HepG2 (cell line): Measurements from ENCODE around the gene IQGAP2. TPM values are rescaled to one million over a fixed set of nuclear protein-coding genes. Genes with fewer than 3 reads are reported as not detected.
A peak's percentile ranks its signal among the peaks of the same experiment; 100 is the strongest.

Experiments
- ARNT2 ChIP-seq: sonication (generic); formaldehyde crosslinking; IDR thresholded peaks from 2 replicates; pipeline ENCODE4 v1.8.0; 2022; ENCODE audit warnings: mild to moderate bottlenecking, low read depth, missing genetic modification reagents, moderate library complexity
- BCL6 ChIP-seq: IDR thresholded peaks from 2 replicates; pipeline ENCODE4 v1.6.1; 2016; ENCODE audit warnings: missing genetic modification reagents, missing compliant biosample characterization
- CCAR2 ChIP-seq: fragments of 200-400 bp; formaldehyde crosslinking; optimal IDR thresholded peaks from 2 replicates; pipeline ENCODE3; 2018; ENCODE audit warnings: low read depth, mild to moderate bottlenecking, low read length, moderate library complexity
- DMTF1 ChIP-seq: sonication (generic); formaldehyde crosslinking; IDR thresholded peaks from 2 replicates; pipeline ENCODE4 v1.4.0; 2020; ENCODE audit warnings: mild to moderate bottlenecking, missing genetic modification reagents
- EEA1 ChIP-seq: sonication (generic); formaldehyde crosslinking; IDR thresholded peaks from 2 replicates; pipeline ENCODE4 v1.5.1; 2020; ENCODE audit warnings: mild to moderate bottlenecking, missing genetic modification reagents, borderline replicate concordance
- ELK4 ChIP-seq: sonication (generic); formaldehyde crosslinking; IDR thresholded peaks from 2 replicates; pipeline ENCODE4 v1.9.0; 2021; ENCODE audit warnings: missing genetic modification reagents, borderline replicate concordance
- HCFC1 ChIP-seq: fragments of 150-350 bp; IDR thresholded peaks from 2 replicates; pipeline ENCODE4 v1.6.1; 2014; ENCODE audit warnings: low read depth, low read length
- KLF13 ChIP-seq: sonication (generic); formaldehyde crosslinking; IDR thresholded peaks from 2 replicates; pipeline ENCODE4 v1.4.0; 2020; ENCODE audit warnings: mild to moderate bottlenecking, missing genetic modification reagents
- NAIF1 ChIP-seq: sonication (generic); formaldehyde crosslinking; IDR thresholded peaks from 2 replicates; pipeline ENCODE4 v1.5.0; 2020; ENCODE audit warnings: mild to moderate bottlenecking, missing genetic modification reagents, borderline replicate concordance
- NCOA2 ChIP-seq: sonication (generic); formaldehyde crosslinking; IDR thresholded peaks from 2 replicates; pipeline ENCODE4 v1.8.0; 2022; ENCODE audit warnings: inconsistent platforms
- PRMT3 ChIP-seq: sonication (generic); formaldehyde crosslinking; IDR thresholded peaks from 2 replicates; pipeline ENCODE4 v1.8.1; 2022; ENCODE audit warnings: low read depth, mild to moderate bottlenecking, moderate library complexity, missing genetic modification reagents, borderline replicate concordance
- SMYD3 ChIP-seq: sonication (generic); formaldehyde crosslinking; IDR thresholded peaks from 2 replicates; pipeline ENCODE4 v1.8.1; 2023; ENCODE audit warnings: mild to moderate bottlenecking, missing genetic modification reagents
- SYNCRIP ChIP-seq: fragments of 200-400 bp; formaldehyde crosslinking; IDR thresholded peaks from 2 replicates; pipeline ENCODE4 v1.6.1; 2018; ENCODE audit warnings: mild to moderate bottlenecking, low read depth, low read length; ENCODE audit not compliant: insufficient read depth
- ZKSCAN5 ChIP-seq: sonication (generic); formaldehyde crosslinking; IDR thresholded peaks from 2 replicates; pipeline ENCODE4 v1.5.1; 2020; ENCODE audit warnings: mild to moderate bottlenecking, missing genetic modification reagents
- ZNF382 ChIP-seq: sonication (generic); formaldehyde crosslinking; IDR thresholded peaks from 2 replicates; pipeline ENCODE4 v1.5.0; 2020; ENCODE audit warnings: missing genetic modification reagents, mild to moderate bottlenecking, borderline replicate concordance
- ZNF430 ChIP-seq: sonication (generic); formaldehyde crosslinking; IDR thresholded peaks from 2 replicates; pipeline ENCODE4 v1.9.0; 2021; ENCODE audit warnings: mild to moderate bottlenecking, missing genetic modification reagents
- ZNF552 ChIP-seq: sonication (generic); formaldehyde crosslinking; IDR thresholded peaks from 2 replicates; pipeline ENCODE4 v1.9.0; 2022; ENCODE audit warnings: missing genetic modification reagents, mild to moderate bottlenecking, borderline replicate concordance
- ZNF652 ChIP-seq: IDR thresholded peaks from 2 replicates; pipeline ENCODE4 v1.6.1; 2016; ENCODE audit warnings: low read depth, borderline replicate concordance
- ZNF672 ChIP-seq: sonication (generic); formaldehyde crosslinking; IDR thresholded peaks from 2 replicates; pipeline ENCODE4 v1.8.1; 2022; ENCODE audit warnings: missing genetic modification reagents
- ZSCAN21 ChIP-seq: sonication (generic); formaldehyde crosslinking; IDR thresholded peaks from 2 replicates; pipeline ENCODE4 v1.8.0; 2022; ENCODE audit warnings: mild to moderate bottlenecking, missing genetic modification reagents, moderate library complexity, borderline replicate concordance
- polyA plus RNA-seq, 8 experiments: library from polyadenylated mRNA; depleted of rRNA in 3 of 8; stranded (reverse) in 7 of 8; unstranded in 1 of 8; fragments of >200 nt; fragmentation: Illumina TruSeq in 4 of 8; extraction: Trizol in 4 of 8; gene quantifications; 2 replicates each; pipeline versions ENCODE4 v1.2.1 to v1.2.3, GENCODE V29; 2011 to 2016; ENCODE audit warnings: low read depth in 4 of 8, missing spikeins in 1 of 8, mixed read lengths in 1 of 8; ENCODE audit not compliant: insufficient read depth in 1 of 8
- total RNA-seq, 5 experiments: library from RNA; depleted of rRNA; stranded (reverse); fragments of >200 nt; fragmentation: Illumina TruSeq; extraction: Trizol; gene quantifications; 2 replicates each; pipeline ENCODE4 v1.2.3, GENCODE V29; 2016; ENCODE audit warnings: low read depth in 1 of 5
- TF ChIP-seq, protein P1 (sequence below): sonication (generic); formaldehyde crosslinking; IDR thresholded peaks from 2 replicates; pipeline ENCODE4 v1.8.0; 2022; ENCODE audit warnings: missing genetic modification reagents, mild to moderate bottlenecking, inconsistent platforms, borderline replicate concordance
- TF ChIP-seq, protein P2 (sequence below): sonication (generic); formaldehyde crosslinking; IDR thresholded peaks from 2 replicates; pipeline ENCODE4 v1.5.1; 2020; ENCODE audit warnings: missing genetic modification reagents, mild to moderate bottlenecking, borderline replicate concordance

IQGAP2 gene
- total and polyA plus RNA-seq, 2 of the 13 experiments (the other 11 are each of a cell fraction or from before 2014, with no cell fraction given): 35.2 to 83.3 TPM

GRCh38 chr5:76404223-76405211 is 1.4 kb downstream of the IQGAP2 start (continued):
- TF ChIP-seq ZNF672 (CRISPR knock-in tag): no peak
- no peak for TF ChIP-seq HCFC1
- TF ChIP-seq, protein P1, sequence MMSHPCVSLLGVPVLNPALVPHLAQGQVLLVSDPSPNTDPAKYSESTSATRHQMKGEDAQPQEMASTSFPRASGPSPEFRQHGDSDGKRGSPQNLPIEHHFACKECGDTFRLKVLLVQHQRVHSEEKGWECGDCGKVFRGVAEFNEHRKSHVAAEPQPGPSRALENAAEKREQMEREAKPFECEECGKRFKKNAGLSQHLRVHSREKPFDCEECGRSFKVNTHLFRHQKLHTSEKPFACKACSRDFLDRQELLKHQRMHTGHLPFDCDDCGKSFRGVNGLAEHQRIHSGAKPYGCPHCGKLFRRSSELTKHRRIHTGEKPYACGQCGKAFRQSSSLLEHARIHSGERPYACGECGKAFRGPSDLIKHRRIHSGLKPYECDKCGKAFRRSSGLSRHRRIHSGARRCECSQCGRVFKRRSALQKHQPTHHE (CRISPR knock-in tag): no peak
- no peak for TF ChIP-seq SYNCRIP
- no peak for TF ChIP-seq ZNF382
- TF ChIP-seq, protein P2, sequence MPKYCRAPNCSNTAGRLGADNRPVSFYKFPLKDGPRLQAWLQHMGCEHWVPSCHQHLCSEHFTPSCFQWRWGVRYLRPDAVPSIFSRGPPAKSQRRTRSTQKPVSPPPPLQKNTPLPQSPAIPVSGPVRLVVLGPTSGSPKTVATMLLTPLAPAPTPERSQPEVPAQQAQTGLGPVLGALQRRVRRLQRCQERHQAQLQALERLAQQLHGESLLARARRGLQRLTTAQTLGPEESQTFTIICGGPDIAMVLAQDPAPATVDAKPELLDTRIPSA (CRISPR knock-in tag): peak; percentile 73; the same call in 1 of the 2 replicates
- no peak for TF ChIP-seq CCAR2
- TF ChIP-seq ELK4 (CRISPR knock-in tag): no peak
- 0 out of 2 replicates have a peak, but pooled peaks have one; percentile 69 for TF ChIP-seq SMYD3
- TF ChIP-seq KLF13 (CRISPR knock-in tag): no peak
- no peak for TF ChIP-seq DMTF1 (CRISPR knock-in tag)
- 0 out of 2 replicates have a peak, but pooled peaks have one; percentile 77 for TF ChIP-seq ZNF552 (CRISPR knock-in tag)
- peak; percentile 97 for TF ChIP-seq ZNF430 (CRISPR knock-in tag)
- peak; percentile 36; the same call in 1 of the 2 replicates for TF ChIP-seq PRMT3 (CRISPR knock-in tag)
- TF ChIP-seq ZNF652 (CRISPR knock-in tag): peak; percentile 37; the same call in 1 of the 2 replicates
- TF ChIP-seq NCOA2: peak; percentile 95
- peak; percentile 69; the same call in 1 of the 2 replicates for TF ChIP-seq BCL6
- TF ChIP-seq ZSCAN21 (CRISPR knock-in tag): peak; percentile 76
- TF ChIP-seq NAIF1 (CRISPR knock-in tag): peak; percentile 61
- peak; percentile 77 for TF ChIP-seq ARNT2 (CRISPR knock-in tag)
- TF ChIP-seq EEA1 (CRISPR knock-in tag): peak; percentile 49; the same call in 1 of the 2 replicates
- no peak for TF ChIP-seq ZKSCAN5 (CRISPR knock-in tag)
